ENCODE data around the gene TRIP4.
A peak's percentile ranks its signal among the peaks of the same experiment; 100 is the strongest.
"Not testable (repeated sequence)": the region's sequence is repeated elsewhere in the genome, so short reads cannot be mapped to it uniquely, and the experiment has no call there.

The TRIP4 gene

DNA sequence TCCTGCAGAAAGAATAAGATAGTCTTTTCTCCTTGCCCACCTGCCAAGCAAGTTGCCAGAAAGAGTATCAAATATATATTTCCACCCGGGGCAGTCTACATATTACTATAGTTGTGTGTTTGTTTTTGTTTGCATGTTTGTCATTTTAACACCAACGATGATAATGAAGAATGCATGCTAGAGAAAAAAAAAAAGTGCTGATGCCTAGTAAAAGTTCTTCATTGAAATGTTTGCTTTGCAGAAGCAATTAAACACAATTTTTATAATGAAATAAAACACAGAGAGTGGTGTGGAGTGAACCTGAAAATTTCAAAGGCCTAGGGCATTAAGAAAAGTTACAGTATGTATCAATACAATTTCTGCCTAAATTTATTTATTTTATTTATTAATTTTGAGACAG, 3.9 kb upstream of the TRIP4 start:
- DNase-seq = no peak

DNA sequence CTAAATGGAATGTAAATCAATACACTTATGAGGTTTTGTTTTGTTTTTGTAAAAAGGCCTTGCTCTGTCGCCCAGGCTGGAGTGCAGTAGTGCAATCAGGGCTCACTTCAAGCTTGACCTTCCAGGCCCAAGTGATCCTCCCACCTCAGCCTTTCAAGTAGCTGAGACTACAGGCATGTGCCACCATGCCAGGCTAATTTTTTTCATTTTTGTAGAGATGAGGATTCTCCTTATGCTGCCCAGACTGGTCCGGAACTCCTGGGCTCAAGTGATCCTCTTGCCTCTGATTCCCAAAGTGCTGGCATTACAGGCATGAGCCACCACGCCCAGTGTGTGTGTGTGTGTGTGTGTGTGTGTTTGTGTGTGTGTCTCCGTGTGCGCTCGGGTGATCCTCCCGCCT, 1.3 kb upstream of the TRIP4 start:
- no peak for DNase-seq

DNA sequence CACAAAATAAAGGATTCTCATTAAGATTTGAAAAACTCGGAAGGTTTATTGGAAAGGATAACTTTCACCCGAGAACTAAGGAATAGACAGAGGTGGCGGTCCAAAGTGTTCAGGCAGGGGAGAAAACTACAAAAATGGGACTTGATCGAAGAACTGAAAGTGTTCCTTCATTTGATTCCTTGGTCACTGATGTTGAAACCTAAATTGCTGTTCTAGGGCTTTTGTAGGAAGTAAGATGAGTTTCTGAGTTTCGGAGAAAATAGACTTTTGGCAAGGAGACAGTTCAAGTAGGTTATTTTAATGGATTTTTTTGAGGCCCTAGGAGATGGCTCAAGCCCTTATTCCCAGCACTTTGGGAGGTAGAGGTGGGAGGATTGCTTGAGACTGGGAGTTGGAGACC, 1.4 kb downstream of the TRIP4 start:
- no peak for DNase-seq

DNA sequence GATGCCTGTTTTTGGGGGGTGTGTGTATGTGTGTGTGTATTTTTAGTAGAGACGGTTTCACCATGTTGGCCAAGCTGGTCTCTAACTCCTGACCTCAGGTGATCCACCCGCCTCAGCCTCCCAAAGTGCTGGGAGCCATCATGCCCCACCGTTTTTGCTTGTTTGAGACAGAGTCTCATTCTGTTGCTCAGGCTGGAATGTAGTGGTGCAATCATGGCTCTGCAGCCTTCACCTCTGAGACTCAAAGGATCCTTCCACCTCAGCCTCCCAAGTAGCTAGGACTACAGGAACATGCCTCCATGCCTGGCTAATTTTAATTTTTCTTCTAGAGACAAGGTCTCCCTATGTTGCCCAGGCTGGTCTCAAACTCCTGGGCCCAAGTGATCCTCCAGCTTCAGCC, 4.8 kb downstream of the TRIP4 start:
- DNase-seq = not testable (repeated sequence)

DNA sequence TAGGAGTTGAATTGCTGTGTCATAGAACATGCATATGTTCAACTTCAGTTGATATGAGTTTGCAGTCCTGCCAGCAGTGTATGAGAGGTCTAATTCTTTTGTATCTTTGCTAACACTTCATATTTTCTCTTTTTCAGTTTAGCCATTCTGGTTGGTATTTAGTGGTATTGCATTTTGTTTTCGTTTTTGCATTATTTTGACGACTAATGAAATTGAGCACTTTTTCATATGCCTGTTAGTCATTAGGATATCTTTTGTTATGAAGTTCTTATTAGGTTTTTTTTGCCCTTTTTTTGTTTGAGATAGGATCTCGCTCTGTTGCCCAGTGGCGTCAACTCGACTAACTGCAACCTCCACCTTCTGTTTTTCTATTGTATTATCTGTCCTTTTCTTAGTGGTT, 9.2 kb downstream of the TRIP4 start:
- DNase-seq = no peak

DNA sequence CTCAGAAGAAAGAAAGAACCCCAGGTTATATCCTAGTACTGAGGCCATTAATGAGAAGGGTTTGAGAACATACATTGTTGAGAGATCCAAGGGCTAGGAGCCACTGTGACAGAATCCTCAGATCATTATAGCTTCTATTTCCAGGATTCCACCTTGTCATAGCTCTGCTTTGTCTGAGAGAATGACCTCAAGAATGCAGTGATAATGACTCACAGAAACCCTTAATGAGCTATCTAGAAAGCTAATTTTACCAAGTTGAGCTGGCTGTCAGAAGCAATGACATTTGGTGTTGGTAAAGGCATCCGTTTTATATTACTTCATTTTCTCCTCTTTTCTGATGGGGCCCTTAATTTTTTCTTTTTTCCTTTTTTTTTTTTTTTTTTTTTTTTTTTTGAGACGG, 10.9 kb downstream of the TRIP4 start:
- DNase-seq = no peak

DNA sequence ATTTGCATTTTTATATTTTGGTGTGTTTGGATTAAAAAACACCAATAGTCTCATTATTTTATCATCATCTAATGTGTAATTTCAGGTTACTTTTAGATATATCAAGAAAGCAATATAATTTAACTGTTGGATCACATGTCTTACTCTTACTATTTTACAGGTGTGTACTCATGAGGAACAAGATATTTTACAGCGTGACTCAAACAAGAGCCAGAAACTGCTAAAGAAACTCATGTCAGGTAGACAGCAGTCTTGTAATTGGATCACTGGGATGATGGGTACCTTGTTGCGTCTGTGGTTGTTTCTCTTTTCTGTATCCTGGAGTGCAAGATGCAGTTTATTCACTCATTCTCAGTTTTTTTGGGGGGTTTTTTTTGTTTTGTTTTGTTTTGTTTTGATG, 12.9 kb downstream of the TRIP4 start:
- no peak for DNase-seq

DNA sequence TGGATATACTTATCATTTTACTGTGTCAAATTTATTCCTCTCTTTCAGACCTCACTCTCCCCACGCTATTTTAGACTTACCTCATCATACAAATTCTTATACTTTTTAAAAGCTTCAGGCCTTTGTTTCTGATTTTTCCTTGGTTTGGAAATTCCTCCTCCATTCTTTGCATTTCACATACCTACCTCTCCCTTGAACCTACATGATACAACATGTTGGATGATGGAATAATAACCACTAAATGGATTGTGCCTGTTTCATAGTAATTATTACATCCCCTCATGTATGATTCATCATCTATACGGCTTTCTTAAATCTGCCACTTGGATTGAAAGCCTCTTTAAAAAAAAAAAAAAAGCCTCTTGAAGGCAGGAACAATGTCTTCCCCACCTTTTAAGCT, 24.6 kb downstream of the TRIP4 start:
- no peak for DNase-seq

DNA sequence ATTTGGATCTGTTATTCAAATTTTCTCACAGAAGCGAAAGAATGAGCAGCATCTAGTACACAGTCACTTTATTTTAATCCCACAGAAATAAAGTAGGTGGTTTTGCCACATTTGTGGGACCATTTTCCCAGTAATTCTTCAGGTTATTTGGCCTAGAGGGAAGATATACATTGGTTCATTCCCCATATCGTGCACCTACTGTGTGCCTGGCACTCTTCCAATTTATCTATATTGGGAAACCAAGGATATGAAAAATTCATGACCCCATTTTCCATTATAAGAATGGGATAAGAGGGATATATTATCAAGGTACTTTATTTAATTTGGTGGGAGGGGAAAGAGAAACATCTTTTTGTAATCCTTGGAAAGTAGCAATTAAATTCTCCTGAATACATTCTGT, 35.1 kb downstream of the TRIP4 start:
- no peak for DNase-seq

DNA sequence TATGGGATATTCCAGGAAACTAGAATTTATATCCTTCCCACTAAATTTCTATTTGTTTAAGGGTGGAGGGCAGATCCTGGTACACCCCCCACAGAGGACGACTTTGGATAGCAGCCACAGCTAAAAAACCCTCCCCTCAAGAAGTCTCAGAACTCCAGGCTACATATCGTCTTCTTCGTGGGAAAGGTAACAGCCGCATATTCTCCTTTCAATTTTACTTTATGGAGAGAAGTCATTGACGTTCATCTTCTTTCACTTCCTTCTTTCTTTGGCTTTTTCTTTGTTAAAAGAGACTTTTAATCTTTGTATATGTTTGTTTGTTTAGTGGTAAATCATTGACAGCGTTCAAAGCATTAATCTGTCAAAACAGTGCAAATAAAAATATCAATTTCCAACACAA, 36.3 kb downstream of the TRIP4 start:
- no peak for DNase-seq

DNA sequence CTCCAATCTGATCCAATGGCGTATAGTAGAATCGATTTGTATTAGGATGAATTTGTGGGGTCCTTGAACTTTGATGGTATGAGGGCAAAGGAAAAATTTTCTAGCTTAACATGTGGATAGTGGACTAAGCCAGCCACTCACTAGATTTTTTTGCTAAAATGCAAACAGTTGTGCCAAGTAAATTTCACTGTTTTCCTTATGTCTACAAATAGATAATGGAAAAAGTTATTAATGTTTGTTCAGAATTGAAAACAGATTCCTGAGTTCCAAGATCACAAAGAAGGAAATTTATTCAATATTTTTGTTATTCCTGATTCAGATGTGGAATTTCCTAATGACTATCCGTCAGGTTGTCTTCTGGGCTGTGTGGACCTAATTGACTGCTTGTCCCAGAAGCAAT, 37.6 kb downstream of the TRIP4 start:
- no peak for DNase-seq

DNA sequence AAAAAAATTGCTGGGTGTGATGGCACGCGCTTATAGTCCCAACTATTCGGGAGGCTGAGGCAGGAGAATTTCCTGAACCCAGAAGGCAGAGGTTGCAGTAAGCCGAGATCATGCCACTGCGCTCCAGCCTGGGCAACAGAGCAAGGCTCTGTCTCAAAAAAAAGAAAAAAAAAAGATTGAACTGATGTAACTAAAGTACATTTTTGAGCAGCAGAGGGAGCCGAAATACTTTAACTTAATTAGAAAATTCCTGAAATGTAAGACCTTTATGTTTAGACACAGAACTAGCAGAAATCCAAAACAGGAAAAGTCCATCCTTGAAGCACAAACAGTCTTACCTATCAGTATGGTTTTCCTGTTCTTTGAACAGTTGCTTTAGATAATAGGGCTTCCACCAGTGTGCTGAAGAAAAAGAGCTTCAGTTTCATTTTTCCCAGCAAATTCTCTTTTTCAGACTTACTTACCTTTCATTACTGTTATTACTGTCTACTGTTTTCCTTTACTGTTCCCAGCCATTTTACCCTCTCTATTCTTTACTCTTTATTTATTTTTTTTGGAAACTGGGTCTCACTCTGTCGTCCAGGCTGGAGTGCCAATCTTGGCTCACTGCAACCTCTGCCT, 39.3 kb downstream of the TRIP4 start:
- no peak for DNase-seq

DNA sequence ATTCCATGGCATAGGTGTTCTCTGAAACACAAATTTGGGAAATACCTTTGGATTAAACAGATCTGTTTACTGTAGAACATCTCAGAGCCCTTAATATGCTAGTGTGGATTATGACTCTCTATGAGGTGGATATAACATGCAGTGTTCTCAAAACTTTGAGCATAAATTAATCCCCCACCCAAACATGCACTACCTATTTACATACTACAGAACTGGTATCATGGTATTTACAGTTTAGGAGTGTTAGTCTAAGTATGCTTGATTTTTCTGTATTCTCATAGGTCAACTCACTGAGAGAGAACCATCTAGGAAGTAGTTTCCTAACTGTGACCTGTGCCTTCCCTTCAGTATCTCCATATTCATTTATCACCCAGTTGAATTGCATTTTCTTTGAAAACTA, 41.8 kb downstream of the TRIP4 start:
- DNase-seq = peak; percentile 41

DNA sequence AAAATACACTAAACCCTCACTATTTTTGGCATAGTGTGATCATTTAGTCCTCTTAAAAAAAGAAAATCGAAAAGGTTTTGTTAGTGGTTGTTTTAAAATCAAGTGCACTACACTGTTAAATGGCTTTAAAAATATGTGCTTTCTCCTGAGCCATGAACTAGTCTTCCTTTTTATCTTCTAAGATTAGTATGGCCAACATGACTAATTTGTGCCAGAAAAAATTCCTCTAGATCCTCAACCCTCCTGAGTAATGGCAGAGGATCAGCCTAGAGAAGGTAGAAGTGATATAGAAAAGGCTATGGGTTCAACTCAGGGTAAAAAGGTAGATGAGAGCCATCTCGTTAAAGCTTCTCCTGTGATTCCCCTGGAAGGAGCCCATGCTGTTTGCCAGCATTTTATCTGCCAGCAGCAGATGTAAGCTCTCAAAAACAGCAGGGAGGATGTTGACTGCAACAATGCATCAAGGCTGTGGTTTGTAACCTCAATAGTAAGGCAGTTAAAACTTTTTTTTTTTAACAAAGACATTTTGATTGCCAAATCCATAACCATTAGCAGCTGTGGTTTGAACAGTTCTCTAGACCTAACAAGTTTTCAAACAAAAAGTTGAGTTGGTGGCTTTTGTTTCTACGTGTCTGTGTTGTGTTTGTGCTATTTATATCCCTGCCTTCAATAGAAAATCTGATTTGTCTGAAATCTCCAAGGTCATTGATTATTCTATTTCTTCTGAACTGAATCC, 42.5 kb downstream of the TRIP4 start:
- peak; percentile 38 for DNase-seq

DNA sequence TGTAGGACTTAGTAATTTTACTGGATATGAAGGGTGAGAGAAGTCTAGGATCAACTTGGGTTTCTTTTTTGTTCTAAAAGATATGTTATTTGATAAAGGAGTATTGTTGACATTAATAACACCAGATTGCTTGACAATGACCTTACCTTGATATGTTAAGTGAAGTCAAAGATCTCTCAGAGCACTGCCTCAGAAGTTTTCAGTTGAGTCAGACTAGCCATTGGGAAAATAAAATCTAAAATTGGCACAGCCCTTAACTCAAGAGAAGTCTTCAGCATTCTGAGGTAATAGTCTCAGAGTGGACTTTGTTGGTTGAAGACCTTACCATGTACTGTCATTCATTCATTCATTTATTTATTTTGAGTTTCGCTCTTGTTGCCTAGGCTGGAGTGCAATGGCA, 50.3 kb downstream of the TRIP4 start:
- DNase-seq = no peak

DNA sequence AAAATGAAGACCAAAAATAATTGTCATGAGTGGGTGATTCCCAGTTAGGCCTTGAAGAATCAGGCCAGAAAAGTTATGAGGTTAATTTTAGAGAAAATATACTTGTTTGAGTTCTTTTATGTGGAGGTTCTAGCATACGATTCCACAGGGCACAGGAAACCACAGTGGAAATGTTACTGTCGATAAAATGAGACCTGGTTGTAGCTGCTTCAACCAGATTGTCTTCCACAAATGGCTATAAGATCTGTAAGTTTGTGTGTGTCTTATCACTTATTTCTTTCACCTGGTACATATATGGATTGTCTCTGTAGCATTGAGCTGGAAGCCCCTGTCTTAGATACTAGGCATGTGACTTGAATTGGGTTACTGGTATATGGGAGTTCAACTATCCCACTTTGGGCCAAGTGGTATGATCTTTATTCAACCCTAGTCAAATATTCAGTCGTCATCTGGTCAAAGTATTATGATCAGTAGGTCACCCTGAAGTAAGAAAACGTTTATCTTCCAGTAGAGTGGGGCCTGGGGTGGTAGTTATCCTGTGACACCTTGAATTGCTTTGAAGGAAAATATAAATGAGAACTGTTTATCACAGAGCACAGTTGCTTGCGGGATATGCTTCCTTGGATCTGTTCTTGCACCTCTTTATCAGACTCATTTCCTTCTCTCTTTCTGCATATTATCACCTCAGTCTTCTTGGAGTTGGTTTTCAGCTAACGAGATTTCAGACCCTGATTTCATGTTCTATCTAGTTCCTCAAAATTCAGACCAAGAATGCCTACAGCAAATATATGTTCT, 51.2 kb downstream of the TRIP4 start:
- DNase-seq = no peak

DNA sequence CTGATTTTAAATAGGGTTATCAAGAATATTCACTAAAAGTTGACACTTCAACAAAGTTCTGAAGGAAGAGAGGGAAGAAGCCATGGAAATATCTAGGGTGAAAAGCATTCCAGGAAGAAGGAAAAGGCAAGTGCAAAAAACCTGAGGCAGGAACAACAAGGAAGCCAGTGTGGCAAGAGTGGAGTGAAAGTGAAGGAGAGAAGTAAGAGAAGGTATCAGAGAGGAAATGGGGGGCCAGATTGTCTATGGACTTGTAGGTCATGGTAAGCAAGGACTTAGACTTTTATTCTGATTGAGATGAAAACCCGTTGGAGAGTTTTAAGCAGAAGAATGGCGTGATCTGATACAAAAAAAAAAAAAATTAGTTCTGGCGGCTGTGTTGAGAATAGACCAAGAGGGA, 54.2 kb downstream of the TRIP4 start:
- no peak for DNase-seq

DNA sequence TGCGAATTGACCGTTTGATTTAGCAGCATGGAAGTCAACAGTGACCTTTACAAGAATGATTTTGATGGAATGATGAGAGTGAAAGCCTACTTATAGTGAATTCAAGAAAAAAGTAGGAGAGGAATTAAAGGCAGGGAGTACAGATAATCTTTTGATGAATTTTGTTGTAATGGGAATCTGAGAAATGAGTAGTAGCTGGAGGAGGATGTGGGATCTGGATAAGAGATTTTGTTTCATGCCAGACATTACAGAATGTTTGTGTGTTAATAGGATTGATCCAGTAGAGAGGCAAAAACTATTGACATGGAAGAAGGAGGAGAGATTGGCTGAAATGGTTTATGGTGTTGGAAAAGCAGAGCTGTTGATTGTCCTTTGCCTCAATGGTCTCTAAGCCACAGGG, 55.4 kb downstream of the TRIP4 start:
- DNase-seq = no peak

DNA sequence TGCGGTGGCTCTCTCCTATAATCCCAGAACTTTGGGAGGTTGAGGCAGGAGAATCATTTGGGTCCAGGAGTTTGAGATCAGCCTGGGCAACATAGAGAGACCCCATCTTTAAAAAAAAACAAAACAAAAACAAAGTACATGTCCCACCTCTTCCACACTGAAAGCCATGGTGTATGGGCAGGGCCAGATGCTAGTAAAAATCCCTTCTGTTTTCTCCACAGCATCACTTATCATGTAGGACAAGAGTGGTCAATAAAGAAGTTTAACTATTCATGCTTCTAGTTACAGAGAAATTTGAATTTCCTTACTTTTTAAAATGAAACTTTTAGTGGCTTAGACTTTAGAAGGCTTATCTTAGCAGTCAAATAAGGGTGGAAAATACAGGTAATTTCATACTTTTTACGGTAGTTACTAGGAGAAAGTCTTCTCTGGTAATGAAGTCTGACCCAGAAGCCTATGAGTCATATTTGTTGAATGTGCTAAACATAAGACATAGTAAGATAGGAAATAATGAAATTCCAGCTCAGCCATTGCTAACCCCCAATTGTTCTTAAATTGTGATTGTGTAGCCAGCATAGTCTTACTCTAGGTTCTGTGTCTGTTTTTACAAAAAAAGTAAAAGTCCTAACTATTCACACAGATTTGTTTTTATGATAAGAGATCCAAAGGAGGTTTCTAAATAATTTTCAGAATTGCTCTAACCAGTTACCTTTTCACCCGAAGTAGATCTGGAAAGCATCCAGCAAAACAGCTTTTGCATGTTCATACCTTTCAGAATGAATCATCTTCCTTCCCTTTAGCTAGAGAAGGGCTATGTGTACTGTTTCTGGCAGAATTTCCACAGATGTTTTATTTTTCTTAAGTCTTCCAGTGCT, 56.3 kb downstream of the TRIP4 start:
- DNase-seq = peak; percentile 35

DNA sequence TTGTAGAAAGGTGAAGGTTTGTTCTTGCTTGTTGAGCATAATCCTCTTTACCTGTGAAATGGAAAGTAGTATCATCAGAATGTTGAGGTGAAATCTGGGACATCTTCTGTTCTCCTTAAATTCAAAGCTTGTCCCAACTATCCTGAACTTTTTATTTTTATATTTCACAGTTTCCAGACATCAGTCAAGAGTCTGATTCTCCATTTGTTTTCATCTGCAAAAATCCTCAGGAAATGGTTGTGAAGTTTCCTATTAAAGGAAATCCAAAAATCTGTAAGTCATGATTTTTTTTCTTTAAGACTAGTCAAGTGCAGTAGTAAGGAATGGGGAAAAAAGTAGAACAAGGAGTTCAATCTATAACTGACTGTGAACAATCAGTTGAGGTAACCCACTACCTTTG, 57.2 kb downstream of the TRIP4 start:
- no peak for DNase-seq

DNA sequence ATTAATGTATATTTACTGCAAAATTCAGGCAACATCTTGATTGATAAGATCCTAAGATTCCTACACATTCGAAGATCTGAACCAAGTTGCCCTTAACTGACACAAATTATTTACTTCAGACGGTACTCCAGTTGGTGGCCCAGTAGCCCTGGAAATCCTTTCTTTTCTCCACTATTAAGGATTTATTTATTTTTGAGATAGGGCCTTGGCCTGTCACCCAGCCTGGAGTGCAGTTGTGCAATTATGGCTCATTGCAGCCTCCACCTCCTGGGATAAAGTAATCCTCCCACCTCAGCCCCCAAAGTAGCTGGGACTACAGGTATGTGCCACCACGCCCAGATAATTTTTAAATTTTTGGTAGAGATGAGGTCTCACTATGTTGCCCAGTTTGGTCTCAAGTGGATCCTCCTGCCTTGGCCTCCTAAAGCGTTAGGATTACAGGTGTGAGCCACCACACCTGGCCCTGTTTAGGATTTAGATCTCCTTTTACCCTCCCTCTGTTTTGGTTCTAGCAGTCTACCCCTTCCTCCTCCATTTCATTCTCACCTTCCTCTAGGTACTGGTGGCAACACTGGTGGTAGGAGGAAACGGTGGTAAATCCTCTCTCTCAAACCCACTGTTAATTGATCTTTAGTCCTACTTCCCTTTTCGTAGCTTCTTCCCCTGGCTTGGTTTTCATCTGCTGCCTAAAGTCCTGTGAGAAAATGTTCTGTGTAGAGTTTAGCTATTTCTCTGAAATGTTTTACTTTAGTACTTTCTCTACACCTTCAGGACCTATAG, 60.1 kb downstream of the TRIP4 start:
- DNase-seq = no peak

DNA sequence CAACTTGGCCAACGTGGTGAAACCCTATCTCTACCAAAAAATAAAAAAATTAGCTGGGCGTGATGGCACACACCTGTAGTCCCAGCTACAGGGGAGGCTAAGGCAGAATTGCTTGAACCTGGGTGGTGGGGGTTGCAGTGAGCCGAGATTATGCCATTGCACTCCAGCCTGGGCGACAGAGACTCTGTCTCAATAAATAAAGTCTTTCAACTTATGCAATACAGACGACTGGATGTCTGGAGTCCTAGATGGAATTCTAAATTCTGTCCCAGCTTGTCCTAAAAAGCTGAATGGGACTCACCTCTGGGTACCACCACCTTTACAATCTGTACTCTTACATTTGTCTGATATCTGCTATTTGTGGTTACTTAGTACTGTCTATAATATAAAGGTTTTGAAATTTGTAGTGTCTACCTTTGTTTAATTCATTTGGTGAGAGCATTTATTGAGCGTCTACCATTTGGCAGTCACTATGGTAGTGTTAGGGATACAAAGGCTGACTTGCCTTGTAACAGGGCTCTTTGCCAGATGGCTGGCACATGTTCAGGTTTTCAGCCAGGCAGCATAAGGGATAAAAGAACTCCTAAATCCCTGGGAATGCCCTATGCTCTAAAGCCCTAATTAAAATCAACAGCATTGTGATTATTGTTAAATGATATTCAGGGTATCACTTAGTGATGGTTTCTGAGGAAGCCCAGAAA, 65.5 kb downstream of the TRIP4 start:
- DNase-seq = no peak

Measured in stimulated activated CD4-positive, alpha-beta T cell treated with anti-CD3 and anti-CD28 coated beads, Interleukin-4, amount 100 ng/mL, for 24 hours (primary cell).